CD14-positive monocyte (primary cell): Measurements from ENCODE around the gene CSTF2T. TPM values are rescaled to one million over a fixed set of nuclear protein-coding genes. Genes with fewer than 3 reads are reported as not detected.
"Not testable (repeated sequence)": the region's sequence is repeated elsewhere in the genome, so short reads cannot be mapped to it uniquely, and the experiment has no call there.

Experiments used
- DNase-seq, 3 donors: peaks; one replicate each; pipeline ENCODE4 v3.0.0-alpha.2; 2011 to 2022
- H2AFZ ChIP-seq: 2 replicates; pipeline ENCODE4 v1.6.0; 2012; ENCODE audit warnings: mild to moderate bottlenecking, low read depth, low read length, inconsistent platforms; ENCODE audit not compliant: insufficient read depth, poor library complexity, severe bottlenecking
- H3K27ac ChIP-seq, 2 donors: 1 replicate in 1 of 2; 2 replicates in 1 of 2; pipeline ENCODE4 v1.5.1; 2012 to 2013; ENCODE audit warnings: low read length in 2 of 2, control low read depth in 1 of 2, inconsistent platforms in 1 of 2, low read depth in 1 of 2, mild to moderate bottlenecking in 1 of 2
- H3K27me3 ChIP-seq, 2 donors: one replicate each; pipeline versions ENCODE4 v1.6.0 to v1.6.1; 2011 to 2013; ENCODE audit warnings: low read length in 2 of 2; ENCODE audit not compliant: control insufficient read depth in 2 of 2, insufficient read depth in 2 of 2
- H3K36me3 ChIP-seq, 2 donors: replicated peaks in 1 of 2; 1 replicate in 1 of 2; 2 replicates in 1 of 2; pipeline versions ENCODE4 v1.5.1 to v1.6.1; 2012 to 2013; ENCODE audit warnings: low read length in 2 of 2, control low read depth in 1 of 2, inconsistent platforms in 1 of 2, mild to moderate bottlenecking in 1 of 2; ENCODE audit not compliant: insufficient read depth in 2 of 2, control insufficient read depth in 1 of 2
- H3K4me1 ChIP-seq, 2 donors: 1 replicate in 1 of 2; 2 replicates in 1 of 2; pipeline versions ENCODE4 v1.5.1 to v1.6.1; 2012 to 2013; ENCODE audit warnings: low read length in 2 of 2, control low read depth in 1 of 2, inconsistent platforms in 1 of 2, mild to moderate bottlenecking in 1 of 2, moderate library complexity in 1 of 2; ENCODE audit not compliant: insufficient read depth in 2 of 2, control insufficient read depth in 1 of 2
- H3K4me2 ChIP-seq: replicated peaks from 2 replicates; pipeline ENCODE3; 2012; ENCODE audit warnings: low read length, moderate library complexity, mild to moderate bottlenecking; ENCODE audit not compliant: poor library complexity, severe bottlenecking; ENCODE audit errors: extremely low read depth
- H3K4me3 ChIP-seq, 3 experiments: fragments of 200-600 bp in 1 of 3; sonication (generic) in 1 of 3; replicated peaks in 1 of 3; 1 replicate in 2 of 3; 2 replicates in 1 of 3; pipeline ENCODE4 v1.5.1; 2011 to 2013; ENCODE audit warnings: low read length in 3 of 3, mild to moderate bottlenecking in 3 of 3, control low read depth in 2 of 3, low read depth in 2 of 3, inconsistent platforms in 1 of 3, moderate library complexity in 1 of 3
- H3K79me2 ChIP-seq: 2 replicates; pipeline ENCODE4 v1.6.0; 2012; ENCODE audit warnings: mild to moderate bottlenecking, control low read depth, inconsistent platforms, low read length, moderate library complexity; ENCODE audit not compliant: insufficient read depth
- H3K9ac ChIP-seq: 2 replicates; pipeline ENCODE4 v1.6.0; 2017; ENCODE audit warnings: low read length, mild to moderate bottlenecking; ENCODE audit not compliant: insufficient read depth, poor library complexity, severe bottlenecking
- H3K9me3 ChIP-seq, 2 donors: replicated peaks in 1 of 2; 1 replicate in 1 of 2; 2 replicates in 1 of 2; pipeline versions ENCODE4 v1.5.1 to v1.6.1; 2012 to 2013; ENCODE audit warnings: low read length in 2 of 2, control low read depth in 1 of 2; ENCODE audit not compliant: control insufficient read depth in 1 of 2, insufficient read depth in 1 of 2
- H4K20me1 ChIP-seq: 2 replicates; pipeline ENCODE4 v1.6.0; 2012; ENCODE audit warnings: mild to moderate bottlenecking, low read length, control low read depth, moderate library complexity; ENCODE audit not compliant: insufficient read depth
- H3K27ac Mint-ChIP-seq, 7 donors: one replicate each; pipeline ENCODE4 v1.8.0; 2020; ENCODE audit warnings: mild to moderate bottlenecking in 7 of 7, mixed read lengths in 7 of 7, moderate library complexity in 6 of 7, inconsistent platforms in 2 of 7
- H3K27me3 Mint-ChIP-seq, 3 donors: one replicate each; pipeline ENCODE4 v1.8.0; 2021 to 2022; ENCODE audit warnings: low read depth in 3 of 3, mild to moderate bottlenecking in 3 of 3, mixed read lengths in 3 of 3, moderate library complexity in 3 of 3, inconsistent platforms in 1 of 3
- H3K36me3 Mint-ChIP-seq, 2 donors: one replicate each; pipeline ENCODE4 v1.8.0; 2020; ENCODE audit warnings: mixed read lengths in 2 of 2, inconsistent platforms in 1 of 2, mild to moderate bottlenecking in 1 of 2
- H3K4me1 Mint-ChIP-seq: one replicate; pipeline ENCODE4 v1.8.0; 2020; ENCODE audit warnings: mild to moderate bottlenecking, mixed read lengths
- H3K4me3 Mint-ChIP-seq, 2 donors: one replicate each; pipeline ENCODE4 v1.8.0; 2020; ENCODE audit warnings: mild to moderate bottlenecking in 2 of 2, mixed read lengths in 2 of 2, moderate library complexity in 1 of 2
- H3K9me3 Mint-ChIP-seq, 7 donors: one replicate each; pipeline ENCODE4 v1.8.0; 2020 to 2022; ENCODE audit warnings: mixed read lengths in 7 of 7, mild to moderate bottlenecking in 6 of 7, moderate library complexity in 6 of 7, inconsistent platforms in 2 of 7
- WGBS: methylation state at CpG from one replicate; pipeline ENCODE4 v1.1.5; 2013; ENCODE audit warnings: missing lambda C conversion rate; ENCODE audit not compliant: insufficient coverage; 5-methylcytosine and 5-hydroxymethylcytosine counted together
- intact Hi-C, 2 donors: fragments of 100-400 bp; cut with micrococcal nuclease; formaldehyde crosslinking; loops; one replicate each; pipeline versions ENCODE4 v1.15.0 to v1.15.1; 2023
- polyA plus RNA-seq, 3 donors: library from polyadenylated mRNA; depleted of rRNA in 1 of 3; unstranded in 2 of 3; stranded (reverse) in 1 of 3; fragments of 300-500 nt in 2 of 3; fragments of >200 nt in 1 of 3; fragmentation: Illumina TruSeq in 2 of 3; gene quantifications; 1 replicate in 2 of 3; 2 replicates in 1 of 3; pipeline ENCODE4 v1.2.3, GENCODE V29; 2012 to 2021
- TF ChIP-seq, protein P1 (sequence below): fragments of 200-600 bp; IDR thresholded peaks from one replicate; pipeline ENCODE4 v1.8.0; 2022; ENCODE audit warnings: antibody characterized with exemption, mild to moderate bottlenecking

CSTF2T gene
- polyA plus RNA-seq, 3 donors: 1.7 to 11.0 (median 7.4) TPM

DNA sequence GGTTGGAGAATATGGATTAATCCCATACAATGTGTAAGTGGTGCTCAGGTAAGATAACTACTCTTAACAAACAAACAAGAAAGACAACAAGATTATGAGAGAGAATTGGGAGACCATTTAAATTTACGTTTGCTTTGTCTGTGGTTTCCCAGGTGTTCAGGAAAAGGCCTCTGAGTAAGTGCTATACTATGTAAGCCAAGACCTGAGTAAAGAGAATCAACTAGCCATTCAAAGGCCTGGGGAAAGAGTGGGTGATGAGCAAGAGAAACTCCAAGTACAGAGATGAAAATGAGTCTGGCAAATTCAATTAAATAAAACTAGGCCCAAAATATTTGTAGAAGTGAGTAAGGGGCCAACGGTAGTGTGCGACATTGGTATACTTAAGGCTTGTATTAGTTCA is 9.9 kb downstream of the CSTF2T start:
- Histone ChIP-seq H3K9ac (no peak overlapping the region), H3K4me3 (no peak overlapping the region), H3K36me3 (no peaks in the 10 kb centered on the region), H3K27me3 (no peaks in the 10 kb centered on the region), H3K4me1 (no peaks in the 10 kb centered on the region), H2AFZ (no peak overlapping the region), H3K4me2 (no peak overlapping the region), H4K20me1 (no peaks in the 10 kb centered on the region), H3K27ac (no peak overlapping the region), H3K79me2 (no peaks in the 10 kb centered on the region), H3K9me3 (no peaks in the 10 kb centered on the region)
- Mint-ChIP-seq H3K4me1 (no peaks in the 10 kb centered on the region), H3K4me3 (no peak overlapping the region), H3K27me3 (peaks cover 0 to 7% (median 2%) of the 10 kb centered on the region in 3 donors), H3K9me3 (peaks cover 0 to 12% (median 3%) of the 10 kb centered on the region in 7 donors), H3K36me3 (no peaks in the 10 kb centered on the region), H3K27ac (no peak overlapping the region)
- intact Hi-C loops: no loop called here
- DNase-seq: no peak
- TF ChIP-seq, protein P1, sequence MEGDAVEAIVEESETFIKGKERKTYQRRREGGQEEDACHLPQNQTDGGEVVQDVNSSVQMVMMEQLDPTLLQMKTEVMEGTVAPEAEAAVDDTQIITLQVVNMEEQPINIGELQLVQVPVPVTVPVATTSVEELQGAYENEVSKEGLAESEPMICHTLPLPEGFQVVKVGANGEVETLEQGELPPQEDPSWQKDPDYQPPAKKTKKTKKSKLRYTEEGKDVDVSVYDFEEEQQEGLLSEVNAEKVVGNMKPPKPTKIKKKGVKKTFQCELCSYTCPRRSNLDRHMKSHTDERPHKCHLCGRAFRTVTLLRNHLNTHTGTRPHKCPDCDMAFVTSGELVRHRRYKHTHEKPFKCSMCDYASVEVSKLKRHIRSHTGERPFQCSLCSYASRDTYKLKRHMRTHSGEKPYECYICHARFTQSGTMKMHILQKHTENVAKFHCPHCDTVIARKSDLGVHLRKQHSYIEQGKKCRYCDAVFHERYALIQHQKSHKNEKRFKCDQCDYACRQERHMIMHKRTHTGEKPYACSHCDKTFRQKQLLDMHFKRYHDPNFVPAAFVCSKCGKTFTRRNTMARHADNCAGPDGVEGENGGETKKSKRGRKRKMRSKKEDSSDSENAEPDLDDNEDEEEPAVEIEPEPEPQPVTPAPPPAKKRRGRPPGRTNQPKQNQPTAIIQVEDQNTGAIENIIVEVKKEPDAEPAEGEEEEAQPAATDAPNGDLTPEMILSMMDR: no peak
- no CpG with 5 or more reads among the region's 3 CpGs for WGBS

DNA sequence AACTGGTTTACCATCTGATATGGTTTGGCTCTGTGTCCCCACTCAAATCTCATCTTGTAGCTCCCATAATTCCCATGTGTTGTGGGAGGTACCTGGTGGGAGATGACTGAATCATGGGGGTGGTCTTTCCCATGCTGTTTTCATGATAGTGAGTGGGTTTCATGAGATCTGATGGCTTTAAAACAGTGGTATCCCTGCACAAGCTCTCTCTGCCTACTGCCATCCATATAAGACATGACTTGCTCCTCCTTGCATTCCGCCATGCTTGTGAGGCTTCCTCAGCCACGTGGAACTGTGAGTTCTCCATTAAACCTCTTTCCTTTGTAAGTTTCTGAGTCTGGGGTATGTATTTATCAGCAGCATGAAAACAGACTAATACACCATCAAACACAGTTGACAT is 10.6 kb downstream of the CSTF2T start:
- H3K79me2 ChIP-seq: not testable (repeated sequence)

More for the DNA sequence above, 10.6 kb downstream of the CSTF2T start:
- H3K27me3 ChIP-seq, H3K27ac Mint-ChIP-seq, H3K9me3 ChIP-seq, DNase-seq, H3K9ac ChIP-seq, H3K36me3 Mint-ChIP-seq, H3K36me3 ChIP-seq, H3K4me1 ChIP-seq, H3K27me3 Mint-ChIP-seq, H4K20me1 ChIP-seq, H3K4me1 Mint-ChIP-seq, H3K27ac ChIP-seq, H3K4me3 ChIP-seq, intact Hi-C loops, H2AFZ ChIP-seq, H3K4me2 ChIP-seq, H3K4me3 Mint-ChIP-seq: not testable (repeated sequence)
- no CpG with 5 or more reads among the region's 2 CpGs for WGBS
- peaks cover 0 to 12% (median 3%) of the 10 kb centered on the region in 7 donors for H3K9me3 Mint-ChIP-seq
